Islet precursor cell (in vitro differentiated cells): ENCODE results near the gene ZNF697.
"Not testable (repeated sequence)": the region's sequence is repeated elsewhere in the genome, so short reads cannot be mapped to it uniquely, and the experiment has no call there.

Source experiments
- DNase-seq: peaks from one replicate; pipeline ENCODE4 v3.0.0-alpha.2; 2018

Gene ZNF697

GRCh38 chr1:119595606-119596005 is 52.5 kb downstream of the ZNF697 start:
- DNase-seq: no peak

GRCh38 chr1:119595168-119595567 is 52.9 kb downstream of the ZNF697 start:
- DNase-seq: no peak

GRCh38 chr1:119594376-119594775 is 53.7 kb downstream of the ZNF697 start:
- no peak for DNase-seq

GRCh38 chr1:119593805-119594204 is 54.3 kb downstream of the ZNF697 start:
- DNase-seq: no peak

GRCh38 chr1:119590393-119590792 is 57.7 kb downstream of the ZNF697 start:
- no peak for DNase-seq

GRCh38 chr1:119588621-119589020 is 59.4 kb downstream of the ZNF697 start:
- no peak for DNase-seq

GRCh38 chr1:119587341-119587740 is 60.7 kb downstream of the ZNF697 start:
- DNase-seq: no peak

GRCh38 chr1:119585801-119586200 is 62.3 kb downstream of the ZNF697 start:
- DNase-seq: not testable (repeated sequence)

- DNase-seq: peak; percentile 85
Observed at GRCh38 chr1:119582801-119583200, 65.3 kb downstream of the ZNF697 start.

- not testable (repeated sequence) for DNase-seq
Observed at GRCh38 chr1:119581076-119581475, 67.0 kb downstream of the ZNF697 start.

GRCh38 chr1:119573886-119574285 is 74.2 kb downstream of the ZNF697 start:
- no peak for DNase-seq

GRCh38 chr1:119569930-119570622 is 78.0 kb downstream of the ZNF697 start:
- not testable (repeated sequence) for DNase-seq
